GM12872 (cell line): Measurements from ENCODE around the gene EXOC2.

Experiments used
- CTCF ChIP-seq: IDR thresholded peaks from 3 replicates; pipeline ENCODE4 v1.5.1; 2011; ENCODE audit warnings: low read depth, mild to moderate bottlenecking, low read length, moderate library complexity; ENCODE audit not compliant: insufficient read depth

EXOC2 gene

GRCh38 chr6:524803-525202, 168.1 kb downstream of the EXOC2 start:
- 0 out of 3 replicates have a peak, but pooled peaks have one; percentile 6 for TF ChIP-seq CTCF

- TF ChIP-seq CTCF = no peak
Measured at GRCh38 chr6:520820-521219, 172.1 kb downstream of the EXOC2 start.

- no peak for TF ChIP-seq CTCF
Measured at GRCh38 chr6:518218-518617, 174.7 kb downstream of the EXOC2 start.

- no peak for TF ChIP-seq CTCF
Measured at GRCh38 chr6:516213-516612, 176.7 kb downstream of the EXOC2 start.

GRCh38 chr6:515267-515666, 177.7 kb downstream of the EXOC2 start:
- TF ChIP-seq CTCF = no peak

GRCh38 chr6:514396-514978, 178.5 kb downstream of the EXOC2 start:
- TF ChIP-seq CTCF = no peak

- TF ChIP-seq CTCF = no peak
Measured at GRCh38 chr6:513961-514360, 179.0 kb downstream of the EXOC2 start.

GRCh38 chr6:513058-513457, 179.9 kb downstream of the EXOC2 start:
- no peak for TF ChIP-seq CTCF
